OCI-LY7 (cell line): ENCODE measurements around the gene CELF2.

Experiments used
- EZH2phosphoT487 ChIP-seq: fragments of 200-600 bp; sonication (generic); IDR thresholded peaks from 2 replicates; pipeline ENCODE4 v1.6.1; 2018; ENCODE audit warnings: low read depth, borderline replicate concordance, mild to moderate bottlenecking, mixed run types, antibody characterized with exemption, low read length, moderate library complexity, mixed read lengths
- TF ChIP-seq, protein P1 (sequence below): fragments of 200-600 bp; sonication (generic); conservative IDR thresholded peaks from 2 replicates; pipeline ENCODE4 v1.5.1; 2014; ENCODE audit warnings: mild to moderate bottlenecking, antibody characterized with exemption, low read length, moderate library complexity, mixed read lengths

DNA sequence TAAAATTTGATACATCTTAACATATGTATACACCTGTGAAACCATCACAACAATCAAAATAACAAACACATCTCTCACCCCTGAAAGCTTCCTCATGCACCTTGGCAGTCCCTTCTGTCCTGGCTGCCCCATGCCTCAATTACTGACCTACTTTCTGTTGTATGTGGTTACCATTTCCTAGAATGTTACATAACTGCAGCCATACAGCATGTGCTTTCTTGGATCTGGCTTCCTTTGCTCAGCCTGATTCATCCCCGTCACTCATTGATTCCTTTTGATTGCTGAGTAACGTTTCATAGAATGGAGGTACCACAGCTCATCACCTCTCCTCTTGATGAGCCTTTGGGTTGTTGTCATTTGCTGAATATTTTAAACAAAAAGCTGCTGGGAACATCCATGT lies 165.3 kb downstream of the CELF2 start:
- TF ChIP-seq, protein P1, sequence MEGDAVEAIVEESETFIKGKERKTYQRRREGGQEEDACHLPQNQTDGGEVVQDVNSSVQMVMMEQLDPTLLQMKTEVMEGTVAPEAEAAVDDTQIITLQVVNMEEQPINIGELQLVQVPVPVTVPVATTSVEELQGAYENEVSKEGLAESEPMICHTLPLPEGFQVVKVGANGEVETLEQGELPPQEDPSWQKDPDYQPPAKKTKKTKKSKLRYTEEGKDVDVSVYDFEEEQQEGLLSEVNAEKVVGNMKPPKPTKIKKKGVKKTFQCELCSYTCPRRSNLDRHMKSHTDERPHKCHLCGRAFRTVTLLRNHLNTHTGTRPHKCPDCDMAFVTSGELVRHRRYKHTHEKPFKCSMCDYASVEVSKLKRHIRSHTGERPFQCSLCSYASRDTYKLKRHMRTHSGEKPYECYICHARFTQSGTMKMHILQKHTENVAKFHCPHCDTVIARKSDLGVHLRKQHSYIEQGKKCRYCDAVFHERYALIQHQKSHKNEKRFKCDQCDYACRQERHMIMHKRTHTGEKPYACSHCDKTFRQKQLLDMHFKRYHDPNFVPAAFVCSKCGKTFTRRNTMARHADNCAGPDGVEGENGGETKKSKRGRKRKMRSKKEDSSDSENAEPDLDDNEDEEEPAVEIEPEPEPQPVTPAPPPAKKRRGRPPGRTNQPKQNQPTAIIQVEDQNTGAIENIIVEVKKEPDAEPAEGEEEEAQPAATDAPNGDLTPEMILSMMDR: no peak
- TF ChIP-seq EZH2phosphoT487: no peak
